ENCODE data around the gene TMEM186.

DNA sequence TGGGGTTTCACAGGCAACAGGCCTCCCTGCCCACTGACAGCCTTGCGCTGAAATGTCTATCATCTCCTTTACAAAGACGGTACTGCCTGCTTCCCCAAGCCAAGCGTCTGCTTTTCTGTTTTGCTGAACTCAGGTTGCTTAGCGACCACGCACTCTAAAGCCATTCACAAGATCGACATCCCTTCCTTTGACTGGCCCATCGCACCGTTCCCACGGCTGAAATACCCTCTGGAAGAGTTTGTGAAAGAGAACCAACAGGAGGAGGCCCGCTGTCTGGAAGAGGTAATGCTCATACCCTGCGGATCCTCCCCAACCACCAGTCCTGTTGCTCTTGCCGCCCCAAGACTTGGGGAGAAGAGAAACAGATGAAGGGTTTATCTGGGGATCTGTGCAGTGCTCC is 28.7 kb downstream of the TMEM186 start:
- TF ChIP-seq, protein P1, sequence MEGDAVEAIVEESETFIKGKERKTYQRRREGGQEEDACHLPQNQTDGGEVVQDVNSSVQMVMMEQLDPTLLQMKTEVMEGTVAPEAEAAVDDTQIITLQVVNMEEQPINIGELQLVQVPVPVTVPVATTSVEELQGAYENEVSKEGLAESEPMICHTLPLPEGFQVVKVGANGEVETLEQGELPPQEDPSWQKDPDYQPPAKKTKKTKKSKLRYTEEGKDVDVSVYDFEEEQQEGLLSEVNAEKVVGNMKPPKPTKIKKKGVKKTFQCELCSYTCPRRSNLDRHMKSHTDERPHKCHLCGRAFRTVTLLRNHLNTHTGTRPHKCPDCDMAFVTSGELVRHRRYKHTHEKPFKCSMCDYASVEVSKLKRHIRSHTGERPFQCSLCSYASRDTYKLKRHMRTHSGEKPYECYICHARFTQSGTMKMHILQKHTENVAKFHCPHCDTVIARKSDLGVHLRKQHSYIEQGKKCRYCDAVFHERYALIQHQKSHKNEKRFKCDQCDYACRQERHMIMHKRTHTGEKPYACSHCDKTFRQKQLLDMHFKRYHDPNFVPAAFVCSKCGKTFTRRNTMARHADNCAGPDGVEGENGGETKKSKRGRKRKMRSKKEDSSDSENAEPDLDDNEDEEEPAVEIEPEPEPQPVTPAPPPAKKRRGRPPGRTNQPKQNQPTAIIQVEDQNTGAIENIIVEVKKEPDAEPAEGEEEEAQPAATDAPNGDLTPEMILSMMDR (IDR thresholded peaks at IDR 0.05; ENCODE audit: low read depth, low read length): no peak
- TF ChIP-seq EZH2phosphoT487 (IDR thresholded peaks at IDR 0.05; ENCODE audit: low read depth): no peak
